ENCODE data around the gene RCC2.

DNA sequence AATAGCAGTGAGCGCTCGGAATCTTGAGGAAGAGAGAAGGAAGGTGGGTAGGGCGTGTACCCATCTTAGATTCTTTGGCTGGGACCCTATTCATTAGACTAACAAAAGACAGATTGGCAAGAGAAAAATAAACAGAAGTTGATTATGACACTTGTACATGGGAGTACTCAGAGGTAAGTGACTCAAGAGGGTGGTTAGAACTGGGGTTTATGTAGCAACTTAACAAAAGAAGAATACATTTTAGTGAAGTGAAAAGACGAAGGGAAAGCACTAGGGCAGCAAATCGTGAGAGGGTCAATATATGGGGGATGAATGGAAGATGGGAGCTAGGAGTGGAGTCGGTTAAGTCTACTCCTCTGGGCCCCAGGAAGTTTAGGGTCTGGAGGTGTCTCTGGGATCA lies 25.8 kb upstream of the RCC2 start:
- TF ChIP-seq, protein P1, sequence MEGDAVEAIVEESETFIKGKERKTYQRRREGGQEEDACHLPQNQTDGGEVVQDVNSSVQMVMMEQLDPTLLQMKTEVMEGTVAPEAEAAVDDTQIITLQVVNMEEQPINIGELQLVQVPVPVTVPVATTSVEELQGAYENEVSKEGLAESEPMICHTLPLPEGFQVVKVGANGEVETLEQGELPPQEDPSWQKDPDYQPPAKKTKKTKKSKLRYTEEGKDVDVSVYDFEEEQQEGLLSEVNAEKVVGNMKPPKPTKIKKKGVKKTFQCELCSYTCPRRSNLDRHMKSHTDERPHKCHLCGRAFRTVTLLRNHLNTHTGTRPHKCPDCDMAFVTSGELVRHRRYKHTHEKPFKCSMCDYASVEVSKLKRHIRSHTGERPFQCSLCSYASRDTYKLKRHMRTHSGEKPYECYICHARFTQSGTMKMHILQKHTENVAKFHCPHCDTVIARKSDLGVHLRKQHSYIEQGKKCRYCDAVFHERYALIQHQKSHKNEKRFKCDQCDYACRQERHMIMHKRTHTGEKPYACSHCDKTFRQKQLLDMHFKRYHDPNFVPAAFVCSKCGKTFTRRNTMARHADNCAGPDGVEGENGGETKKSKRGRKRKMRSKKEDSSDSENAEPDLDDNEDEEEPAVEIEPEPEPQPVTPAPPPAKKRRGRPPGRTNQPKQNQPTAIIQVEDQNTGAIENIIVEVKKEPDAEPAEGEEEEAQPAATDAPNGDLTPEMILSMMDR (IDR thresholded peaks at IDR 0.05) = no peak
- TF ChIP-seq POLR2A (IDR thresholded peaks at IDR 0.05) = no peak

Measured in lower leg skin (tissue), 3 donors.